ENCODE measurements around the gene ADCY1.

- no peak for TF ChIP-seq CTCF (IDR thresholded peaks at IDR 0.05)
- no peak for TF ChIP-seq POLR2A (IDR thresholded peaks at IDR 0.05)
Observed at GRCh38 chr7:45585628-45586027, 11.5 kb downstream of the ADCY1 start.

All from stomach (tissue), 4 donors.